KMS-11 (cell line): ENCODE measurements around the gene CACNB2.

Source experiments
- H2AFZ ChIP-seq: fragments of 200-600 bp; sonication (generic); 2 replicates; pipeline ENCODE4 v1.6.1; 2016; ENCODE audit warnings: antibody characterized with exemption, mixed run types, low read depth
- H3K27ac ChIP-seq: fragments of 200-600 bp; sonication (generic); 2 replicates; pipeline ENCODE4 v1.6.1; 2016; ENCODE audit warnings: mild to moderate bottlenecking, mixed run types
- H3K27me3 ChIP-seq: fragments of 200-600 bp; sonication (generic); 2 replicates; pipeline ENCODE4 v1.6.1; 2017; ENCODE audit warnings: mild to moderate bottlenecking, low read depth, mixed run types, moderate library complexity; ENCODE audit not compliant: insufficient read depth
- H3K36me3 ChIP-seq: fragments of 200-600 bp; sonication (generic); 2 replicates; pipeline ENCODE4 v1.6.1; 2017; ENCODE audit warnings: mild to moderate bottlenecking, mixed run types; ENCODE audit not compliant: insufficient read depth
- H3K4me1 ChIP-seq: fragments of 200-600 bp; sonication (generic); 2 replicates; pipeline ENCODE4 v1.6.1; 2016; ENCODE audit warnings: mild to moderate bottlenecking, low read depth, mixed run types; ENCODE audit not compliant: poor library complexity, severe bottlenecking
- H3K4me2 ChIP-seq: fragments of 200-600 bp; sonication (generic); 2 replicates; pipeline ENCODE4 v1.7.0; 2016; ENCODE audit warnings: mild to moderate bottlenecking, mixed run types
- H3K4me3 ChIP-seq: fragments of 200-600 bp; sonication (generic); IDR thresholded peaks from 2 replicates; pipeline ENCODE4 v1.6.1; 2017; ENCODE audit warnings: low read depth, low read length, mixed read lengths; ENCODE audit not compliant: insufficient read depth
- H3K79me2 ChIP-seq: fragments of 200-600 bp; sonication (generic); 2 replicates; pipeline ENCODE4 v1.6.1; 2016; ENCODE audit warnings: low read depth, mixed run types; ENCODE audit not compliant: insufficient read depth
- H3K9ac ChIP-seq: fragments of 200-600 bp; sonication (generic); 2 replicates; pipeline ENCODE4 v1.6.1; 2016; ENCODE audit warnings: mild to moderate bottlenecking, mixed run types
- H4K20me1 ChIP-seq: fragments of 200-600 bp; sonication (generic); 2 replicates; pipeline ENCODE4 v1.6.1; 2016; ENCODE audit warnings: mild to moderate bottlenecking, mixed run types; ENCODE audit not compliant: insufficient read depth
- TF ChIP-seq, protein P1 (sequence below): fragments of 200-600 bp; sonication (generic); conservative IDR thresholded peaks from 2 replicates; pipeline ENCODE4 v1.6.1; 2017; ENCODE audit warnings: low read depth, mild to moderate bottlenecking, antibody characterized with exemption, low read length, moderate library complexity, mixed read lengths

The CACNB2 gene

DNA sequence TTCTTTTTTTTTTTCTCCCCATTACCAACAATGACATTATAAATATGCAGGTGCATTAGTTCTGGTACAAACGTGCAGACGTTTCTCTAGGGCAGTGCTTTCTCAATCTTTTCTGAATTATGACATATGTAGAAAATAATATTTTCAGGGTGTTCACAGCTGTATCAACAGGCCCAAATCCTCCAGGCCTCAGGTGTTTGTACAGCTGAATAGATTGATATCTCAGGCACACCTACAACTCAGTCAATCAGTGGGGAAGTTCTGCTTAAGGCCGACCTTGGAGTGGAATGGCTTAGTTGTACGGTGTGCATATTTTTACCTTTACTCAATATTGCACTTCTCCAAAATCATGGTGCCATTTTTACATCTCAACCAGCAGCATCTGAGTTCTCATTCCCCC, 71.6 kb downstream of the CACNB2 start:
- Histone ChIP-seq H3K79me2 (no peaks in the 10 kb centered on the region), H3K36me3 (no peaks in the 10 kb centered on the region), H3K27ac (no peak overlapping the region), H4K20me1 (no peaks in the 10 kb centered on the region), H3K27me3 (no peaks in the 10 kb centered on the region), H3K4me3 (no peak overlapping the region), H2AFZ (no peak overlapping the region), H3K9ac (no peak overlapping the region), H3K4me2 (no peak overlapping the region), H3K4me1 (no peaks in the 10 kb centered on the region)
- TF ChIP-seq, protein P1, sequence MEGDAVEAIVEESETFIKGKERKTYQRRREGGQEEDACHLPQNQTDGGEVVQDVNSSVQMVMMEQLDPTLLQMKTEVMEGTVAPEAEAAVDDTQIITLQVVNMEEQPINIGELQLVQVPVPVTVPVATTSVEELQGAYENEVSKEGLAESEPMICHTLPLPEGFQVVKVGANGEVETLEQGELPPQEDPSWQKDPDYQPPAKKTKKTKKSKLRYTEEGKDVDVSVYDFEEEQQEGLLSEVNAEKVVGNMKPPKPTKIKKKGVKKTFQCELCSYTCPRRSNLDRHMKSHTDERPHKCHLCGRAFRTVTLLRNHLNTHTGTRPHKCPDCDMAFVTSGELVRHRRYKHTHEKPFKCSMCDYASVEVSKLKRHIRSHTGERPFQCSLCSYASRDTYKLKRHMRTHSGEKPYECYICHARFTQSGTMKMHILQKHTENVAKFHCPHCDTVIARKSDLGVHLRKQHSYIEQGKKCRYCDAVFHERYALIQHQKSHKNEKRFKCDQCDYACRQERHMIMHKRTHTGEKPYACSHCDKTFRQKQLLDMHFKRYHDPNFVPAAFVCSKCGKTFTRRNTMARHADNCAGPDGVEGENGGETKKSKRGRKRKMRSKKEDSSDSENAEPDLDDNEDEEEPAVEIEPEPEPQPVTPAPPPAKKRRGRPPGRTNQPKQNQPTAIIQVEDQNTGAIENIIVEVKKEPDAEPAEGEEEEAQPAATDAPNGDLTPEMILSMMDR, result no peak

DNA sequence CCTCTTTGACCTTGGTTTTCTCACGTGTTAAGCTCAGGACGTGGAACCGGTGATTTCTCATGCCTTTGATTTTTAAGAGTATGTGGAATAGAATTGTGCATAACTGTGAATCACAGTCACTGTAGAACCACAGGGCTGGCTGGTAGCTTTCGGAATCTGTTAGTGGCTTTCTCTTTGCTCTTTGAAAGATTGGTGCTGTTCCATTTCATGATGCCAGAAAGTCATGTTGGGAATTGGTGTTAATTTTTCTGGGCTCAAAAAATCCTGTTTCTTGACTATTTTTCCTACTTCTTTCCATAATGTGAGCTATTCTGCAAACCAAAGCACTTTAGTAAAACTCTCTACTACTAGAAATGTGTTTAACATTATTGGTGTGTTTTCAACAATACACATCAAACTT, 73.0 kb downstream of the CACNB2 start:
- Histone ChIP-seq H3K4me2 (no peak overlapping the region), H3K4me1 (no peaks in the 10 kb centered on the region)

DNA sequence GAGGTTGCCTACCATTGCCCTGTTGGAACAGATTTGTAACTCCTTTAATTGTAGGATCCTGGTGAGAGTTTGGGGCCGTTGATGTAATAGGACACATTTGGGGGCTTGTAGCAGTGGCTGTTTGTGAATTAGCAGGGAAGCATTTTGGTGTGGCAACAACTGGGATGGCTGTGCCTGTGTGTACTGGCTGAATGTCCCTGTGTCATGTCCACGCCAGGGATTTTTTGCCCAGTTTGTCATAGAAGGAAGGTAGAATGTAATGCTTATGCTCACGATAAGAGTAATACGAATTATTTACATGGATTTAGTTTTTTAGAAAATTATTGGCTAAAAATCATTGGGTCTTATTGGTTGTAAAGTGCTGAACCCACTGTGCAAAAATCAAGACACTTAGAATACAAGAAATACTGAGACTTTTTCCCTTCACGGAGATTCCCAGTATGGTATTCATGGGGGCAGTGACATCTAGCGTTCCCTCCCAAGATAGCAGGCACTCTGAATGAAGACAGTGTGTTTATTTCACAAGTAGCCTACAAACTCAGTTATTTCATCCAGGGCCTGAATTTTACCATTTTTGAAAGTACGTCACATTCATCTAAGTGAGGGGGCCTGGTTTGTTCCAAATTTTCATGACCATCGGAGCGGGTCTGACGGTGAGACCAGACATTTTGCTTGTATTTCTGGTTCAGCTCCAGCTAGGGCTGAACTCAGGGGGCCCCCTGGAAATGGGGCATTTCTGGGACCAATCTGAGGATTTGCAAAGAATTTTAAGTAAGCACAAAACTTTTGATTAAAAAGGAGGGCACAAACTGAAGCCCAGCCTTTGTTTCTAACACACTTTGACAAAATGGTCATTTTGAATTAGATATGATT, 74.7 kb downstream of the CACNB2 start:
- Histone ChIP-seq H3K27ac (no peak overlapping the region), H3K4me3 (no peak overlapping the region), H3K4me2 (no peak overlapping the region), H2AFZ (no peak overlapping the region), H3K79me2 (no peaks in the 10 kb centered on the region), H3K27me3 (no peaks in the 10 kb centered on the region), H4K20me1 (no peaks in the 10 kb centered on the region), H3K36me3 (no peaks in the 10 kb centered on the region), H3K4me1 (no peaks in the 10 kb centered on the region), H3K9ac (no peak overlapping the region)
- TF ChIP-seq, protein P1, result peak; percentile 78

More for the DNA sequence above, 73.0 kb downstream of the CACNB2 start:
- Histone ChIP-seq H3K27ac (no peak overlapping the region), H3K27me3 (no peaks in the 10 kb centered on the region), H4K20me1 (no peaks in the 10 kb centered on the region), H3K36me3 (no peaks in the 10 kb centered on the region), H3K4me3 (no peak overlapping the region), H3K9ac (no peak overlapping the region), H3K79me2 (no peaks in the 10 kb centered on the region), H2AFZ (no peak overlapping the region)
- TF ChIP-seq, protein P1, result no peak

DNA sequence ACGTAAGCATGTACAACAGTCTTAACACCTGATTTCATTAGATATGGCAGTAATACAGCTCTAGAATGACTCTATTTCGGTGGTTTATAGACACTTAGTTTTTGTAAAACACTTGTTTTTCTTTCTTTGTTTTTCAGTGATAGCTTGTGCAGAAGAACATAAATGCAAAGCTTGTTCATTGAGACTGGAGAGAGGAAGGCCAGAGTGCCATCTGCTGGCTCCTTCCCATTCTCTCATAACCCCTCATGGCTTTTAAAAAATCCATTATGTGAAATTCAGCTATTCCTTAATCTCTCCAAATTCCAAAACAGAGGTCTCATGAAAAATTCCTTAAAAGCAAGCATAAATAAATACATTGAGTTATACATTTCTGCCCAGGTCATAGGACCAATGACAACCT, 76.3 kb downstream of the CACNB2 start:
- Histone ChIP-seq H3K9ac (no peak overlapping the region), H3K27ac (no peak overlapping the region), H3K27me3 (no peaks in the 10 kb centered on the region), H3K36me3 (no peaks in the 10 kb centered on the region), H3K4me1 (no peaks in the 10 kb centered on the region), H4K20me1 (no peaks in the 10 kb centered on the region), H3K4me3 (no peak overlapping the region), H2AFZ (no peak overlapping the region), H3K79me2 (no peaks in the 10 kb centered on the region), H3K4me2 (no peak overlapping the region)
- TF ChIP-seq, protein P1, result 0 out of 2 replicates have a peak, but pooled peaks have one; percentile 38
